Mesenchymal stem cell (in vitro differentiated cells and primary cell): ENCODE measurements around the gene DNAJC27.
A peak's percentile ranks its signal among the peaks of the same experiment; 100 is the strongest.

Experiments used
- DNase-seq: peaks from one replicate; pipeline ENCODE4 v3.0.0-alpha.2; 2013
- H2AFZ ChIP-seq: one replicate; pipeline ENCODE4 v1.6.1; 2013; ENCODE audit warnings: low read depth, mild to moderate bottlenecking, control low read depth, inconsistent platforms, low read length, moderate library complexity
- H2AK5ac ChIP-seq: 2 replicates; pipeline ENCODE4 v1.6.1; 2013; ENCODE audit warnings: low read length, moderate library complexity, mild to moderate bottlenecking, inconsistent platforms; ENCODE audit not compliant: severe bottlenecking
- H2BK120ac ChIP-seq: one replicate; pipeline ENCODE4 v1.6.1; 2013; ENCODE audit warnings: low read depth, mild to moderate bottlenecking, inconsistent platforms, low read length, moderate library complexity
- H2BK12ac ChIP-seq, 2 experiments: one replicate each; pipeline ENCODE4 v1.6.1; 2013; ENCODE audit warnings: inconsistent platforms in 2 of 2, low read length in 2 of 2, mild to moderate bottlenecking in 2 of 2, moderate library complexity in 2 of 2, control low read depth in 1 of 2
- H2BK15ac ChIP-seq: one replicate; pipeline ENCODE4 v1.6.1; 2013; ENCODE audit warnings: mild to moderate bottlenecking, low read depth, inconsistent platforms; ENCODE audit not compliant: poor library complexity, severe bottlenecking
- H2BK5ac ChIP-seq: 2 replicates; pipeline ENCODE4 v1.6.1; 2013; ENCODE audit warnings: low read depth, mild to moderate bottlenecking, low read length, control low read depth, inconsistent platforms; ENCODE audit not compliant: poor library complexity, severe bottlenecking
- H3K14ac ChIP-seq, 2 experiments: one replicate each; pipeline ENCODE4 v1.6.1; 2013; ENCODE audit warnings: inconsistent platforms in 2 of 2, low read length in 2 of 2, control low read depth in 1 of 2, mild to moderate bottlenecking in 1 of 2, moderate library complexity in 1 of 2
- H3K18ac ChIP-seq, 2 experiments: one replicate each; pipeline ENCODE4 v1.6.1; 2013; ENCODE audit warnings: inconsistent platforms in 2 of 2, low read length in 2 of 2, control low read depth in 1 of 2, low read depth in 1 of 2, mild to moderate bottlenecking in 1 of 2
- H3K23ac ChIP-seq, 2 experiments: one replicate each; pipeline ENCODE4 v1.6.1; 2013; ENCODE audit warnings: inconsistent platforms in 2 of 2, low read length in 2 of 2, mild to moderate bottlenecking in 2 of 2, moderate library complexity in 2 of 2, control low read depth in 1 of 2
- H3K27ac ChIP-seq: 2 replicates; pipeline ENCODE4 v1.5.1; 2013; ENCODE audit warnings: mild to moderate bottlenecking, moderate library complexity, low read length, control low read depth, inconsistent platforms; ENCODE audit not compliant: poor library complexity, severe bottlenecking
- H3K27me3 ChIP-seq, 2 experiments: 2 replicates each; pipeline versions ENCODE4 v1.6.1 to v1.7.0; 2013; ENCODE audit warnings: low read length in 2 of 2, mild to moderate bottlenecking in 2 of 2, moderate library complexity in 2 of 2, control low read depth in 1 of 2, inconsistent platforms in 1 of 2; ENCODE audit not compliant: control insufficient read depth in 1 of 2, insufficient read depth in 1 of 2
- H3K36me3 ChIP-seq, 2 experiments: 2 replicates each; pipeline versions ENCODE4 v1.6.1 to v1.7.0; 2013; ENCODE audit warnings: low read length in 2 of 2, control low read depth in 1 of 2, inconsistent platforms in 1 of 2, low read depth in 1 of 2, mild to moderate bottlenecking in 1 of 2; ENCODE audit not compliant: insufficient read depth in 2 of 2, control insufficient read depth in 1 of 2
- H3K4ac ChIP-seq, 2 experiments: one replicate each; pipeline ENCODE4 v1.6.1; 2013; ENCODE audit warnings: inconsistent platforms in 2 of 2, low read length in 2 of 2, mild to moderate bottlenecking in 2 of 2, moderate library complexity in 2 of 2, control low read depth in 1 of 2, low read depth in 1 of 2
- H3K4me1 ChIP-seq: 2 replicates; pipeline ENCODE4 v1.6.1; 2013; ENCODE audit warnings: low read depth, low read length, control low read depth; ENCODE audit not compliant: control insufficient read depth, insufficient read depth
- H3K4me2 ChIP-seq: 2 replicates; pipeline ENCODE4 v1.6.1; 2013; ENCODE audit warnings: low read length, mild to moderate bottlenecking, inconsistent platforms; ENCODE audit not compliant: poor library complexity, severe bottlenecking
- H3K4me3 ChIP-seq, 2 experiments: 2 replicates each; pipeline versions ENCODE4 v1.5.1 to v1.7.0; 2013; ENCODE audit warnings: low read length in 2 of 2, mild to moderate bottlenecking in 2 of 2, control low read depth in 1 of 2, low read depth in 1 of 2; ENCODE audit not compliant: insufficient read depth in 1 of 2
- H3K79me1 ChIP-seq: replicated peaks from 2 replicates; pipeline ENCODE4 v1.6.1; 2013; ENCODE audit warnings: mild to moderate bottlenecking, control low read depth, low read length, inconsistent platforms; ENCODE audit not compliant: poor library complexity, severe bottlenecking
- H3K9ac ChIP-seq: 2 replicates; pipeline ENCODE4 v1.7.0; 2013; ENCODE audit warnings: mild to moderate bottlenecking, low read length, moderate library complexity
- H3K9me3 ChIP-seq: 2 replicates; pipeline ENCODE4 v1.7.0; 2013; ENCODE audit warnings: mild to moderate bottlenecking, low read length; ENCODE audit not compliant: control insufficient read depth
- H4K8ac ChIP-seq: one replicate; pipeline ENCODE4 v1.6.1; 2013; ENCODE audit warnings: inconsistent platforms, mild to moderate bottlenecking, low read length, moderate library complexity
- H4K91ac ChIP-seq: one replicate; pipeline ENCODE4 v1.6.1; 2013; ENCODE audit warnings: mild to moderate bottlenecking, low read length, inconsistent platforms
- WGBS: methylation state at CpG from one replicate; pipeline ENCODE4 v1.1.7; 2013; ENCODE audit warnings: mixed read lengths; 5-methylcytosine and 5-hydroxymethylcytosine counted together

The DNAJC27 gene

DNA sequence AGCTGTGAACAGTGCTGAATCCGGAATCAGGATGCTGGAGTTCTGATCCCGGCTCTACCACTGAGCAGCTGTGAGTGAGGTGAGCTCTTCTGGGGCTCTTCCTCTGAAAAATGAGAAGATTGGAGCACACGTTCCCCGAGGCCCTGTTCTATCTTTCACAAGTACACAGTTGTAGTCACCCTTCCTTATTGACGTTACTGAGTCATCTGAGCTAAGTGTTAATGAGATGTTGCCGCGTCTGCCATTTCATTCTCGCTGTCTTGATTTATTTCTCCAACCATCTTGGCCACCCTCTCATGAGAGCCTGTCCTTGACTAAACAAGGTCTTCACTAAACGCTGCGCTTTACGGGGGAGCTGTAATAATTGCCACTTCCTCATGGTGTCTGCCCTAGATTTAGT is 38.2 kb upstream of the DNAJC27 start:
- Histone ChIP-seq H4K91ac (no peak overlapping the region), H4K8ac (no peak overlapping the region), H2AFZ (no peak overlapping the region), H3K4ac (no peak overlapping the region), H3K4me3 (no peak overlapping the region), H3K14ac (no peak overlapping the region), H3K27me3 (peaks cover 0 to 3% of the 10 kb centered on the region in 2 experiments), H2AK5ac (no peak overlapping the region), H3K27ac (no peak overlapping the region), H3K36me3 (no peaks in the 10 kb centered on the region), H2BK5ac (no peak overlapping the region), H3K4me1 (no peaks in the 10 kb centered on the region), H3K9me3 (no peaks in the 10 kb centered on the region), H3K9ac (no peak overlapping the region), H2BK120ac (no peak overlapping the region), H3K18ac (no peak overlapping the region), H2BK15ac (no peak overlapping the region), H3K23ac (no peak overlapping the region), H3K4me2 (no peak overlapping the region), H2BK12ac (no peak overlapping the region), H3K79me1 (no peaks in the 10 kb centered on the region)
- WGBS: 74% methylated on average over 11 of the region's 11 CpGs
- DNase-seq: no peak

DNA sequence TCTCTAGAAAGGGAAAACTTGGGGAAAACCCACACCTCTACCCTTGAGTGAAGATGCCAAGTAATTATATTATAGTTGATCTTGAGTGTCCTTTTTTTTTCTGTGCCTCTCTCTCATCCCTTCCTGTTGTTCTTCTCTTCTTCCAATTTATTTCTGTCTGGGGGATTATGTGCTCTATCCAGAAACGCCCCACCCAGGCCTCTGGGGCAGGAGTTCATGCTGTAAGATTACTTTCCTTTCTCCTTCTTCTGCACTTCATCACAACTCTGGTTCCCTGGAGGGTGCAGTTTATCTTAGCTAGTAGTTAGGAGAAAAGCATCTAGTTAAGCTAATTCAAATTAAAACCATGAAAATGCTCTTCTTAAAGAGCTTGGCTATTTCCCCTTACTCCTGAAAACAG is 30.3 kb upstream of the DNAJC27 start:
- no peak overlapping the region for H2BK5ac ChIP-seq
- H3K9me3 ChIP-seq: no peaks in the 10 kb centered on the region
- no peak overlapping the region for H3K4me3 ChIP-seq
- H2BK120ac ChIP-seq: no peak overlapping the region
- H3K18ac ChIP-seq: no peak overlapping the region
- no peak overlapping the region for H3K23ac ChIP-seq
- H2AK5ac ChIP-seq: no peak overlapping the region
- H3K27me3 ChIP-seq: peaks cover 0 to 21% of the 10 kb centered on the region in 2 experiments
- H4K8ac ChIP-seq: no peak overlapping the region
- no peak for DNase-seq
- no peak overlapping the region for H3K4ac ChIP-seq
- H2BK15ac ChIP-seq: no peak overlapping the region
- H3K9ac ChIP-seq: no peak overlapping the region
- no peaks in the 10 kb centered on the region for H3K36me3 ChIP-seq
- H2BK12ac ChIP-seq: no peak overlapping the region
- H3K27ac ChIP-seq: no peak overlapping the region
- H4K91ac ChIP-seq: no peak overlapping the region
- no peak overlapping the region for H2AFZ ChIP-seq
- 57% methylated on average over 1 of the region's 1 CpG for WGBS
- H3K4me1 ChIP-seq: no peaks in the 10 kb centered on the region
- H3K14ac ChIP-seq: no peak overlapping the region
- H3K79me1 ChIP-seq: no peaks in the 10 kb centered on the region
- no peak overlapping the region for H3K4me2 ChIP-seq

DNA sequence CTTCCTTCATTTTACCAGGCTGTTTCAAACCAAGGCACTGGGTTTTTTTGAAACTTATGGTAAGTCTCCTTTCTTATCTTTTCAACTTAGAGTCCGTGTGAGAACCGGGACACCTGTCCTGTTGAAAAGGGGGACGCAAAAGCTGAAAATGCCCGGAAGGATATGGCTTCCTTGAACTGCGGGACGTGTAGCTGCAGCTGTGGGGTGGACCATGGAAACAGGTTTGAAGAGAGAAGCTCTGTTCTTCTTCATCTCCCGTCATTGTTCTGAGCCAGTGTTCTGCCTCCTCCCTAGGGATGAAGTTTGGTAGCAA is 29.5 kb upstream of the DNAJC27 start:
- H3K9ac ChIP-seq: no peak overlapping the region
- H2AK5ac ChIP-seq: no peak overlapping the region
- no peak overlapping the region for H3K14ac ChIP-seq
- peaks cover 0 to 21% of the 10 kb centered on the region in 2 experiments for H3K27me3 ChIP-seq
- no peak overlapping the region for H2BK5ac ChIP-seq
- H3K4me2 ChIP-seq: no peak overlapping the region
- 90% methylated on average over 7 of the region's 7 CpGs for WGBS
- H3K4me1 ChIP-seq: no peaks in the 10 kb centered on the region
- no peak overlapping the region for H2BK12ac ChIP-seq
- no peaks in the 10 kb centered on the region for H3K9me3 ChIP-seq
- H3K4ac ChIP-seq: no peak overlapping the region
- H4K8ac ChIP-seq: no peak overlapping the region
- H3K79me1 ChIP-seq: no peaks in the 10 kb centered on the region
- no peak overlapping the region for H2BK120ac ChIP-seq
- no peak overlapping the region for H3K4me3 ChIP-seq
- H3K23ac ChIP-seq: no peak overlapping the region
- no peak overlapping the region for H2BK15ac ChIP-seq
- no peak overlapping the region for H4K91ac ChIP-seq
- H3K36me3 ChIP-seq: no peaks in the 10 kb centered on the region
- H3K18ac ChIP-seq: no peak overlapping the region
- DNase-seq: no peak
- H3K27ac ChIP-seq: no peak overlapping the region
- no peak overlapping the region for H2AFZ ChIP-seq

DNA sequence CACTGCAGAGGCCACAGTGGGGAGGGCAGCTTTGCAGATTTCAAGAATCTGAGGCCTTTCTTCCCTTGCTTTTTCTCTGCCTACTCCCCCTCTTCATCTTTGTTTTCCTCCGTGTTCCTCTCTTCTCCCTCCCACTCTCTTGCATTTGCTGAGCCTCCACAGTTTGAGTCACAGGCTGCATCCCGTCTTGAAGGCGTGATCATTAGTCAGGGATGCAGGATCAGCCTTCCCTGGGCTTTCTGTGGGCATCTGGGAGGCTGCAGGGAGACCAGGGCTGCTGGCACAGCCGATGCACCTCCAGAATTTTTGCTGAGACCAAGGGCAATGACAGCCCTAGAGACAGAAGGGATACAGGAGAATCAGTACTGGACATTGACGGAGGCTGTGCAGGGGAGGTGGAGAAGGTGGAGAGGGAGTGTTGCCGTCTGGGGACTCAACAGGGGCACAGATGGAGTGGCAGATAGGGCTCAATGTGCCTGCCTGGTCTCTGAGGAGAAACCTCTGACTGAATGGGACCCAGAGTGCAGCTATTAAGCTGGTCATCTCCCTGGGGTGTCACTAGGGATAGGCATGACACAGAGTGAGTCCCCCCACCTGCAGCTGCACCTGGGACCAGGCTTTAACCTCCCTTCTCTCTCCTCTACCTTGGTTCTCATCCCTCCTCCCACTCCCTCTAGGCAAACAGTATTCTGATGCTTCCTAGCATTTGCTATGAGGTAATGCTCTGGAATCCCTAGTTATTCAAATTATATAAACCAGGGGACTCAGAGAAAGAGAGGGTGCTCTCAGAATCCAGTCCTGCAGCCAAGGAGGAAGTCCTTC is 29.0 kb upstream of the DNAJC27 start:
- Histone ChIP-seq H2BK12ac (no peak overlapping the region), H3K4me3 (peak overlapping the region in 1 of 2 experiments; percentile 9), H3K23ac (no peak overlapping the region), H3K9me3 (no peaks in the 10 kb centered on the region), H3K27ac (no peak overlapping the region), H3K27me3 (peaks cover 0 to 21% of the 10 kb centered on the region in 2 experiments), H3K4me2 (no peak overlapping the region), H2AK5ac (no peak overlapping the region), H2BK15ac (no peak overlapping the region), H3K14ac (no peak overlapping the region), H3K36me3 (no peaks in the 10 kb centered on the region), H4K91ac (no peak overlapping the region), H3K4me1 (no peaks in the 10 kb centered on the region), H3K79me1 (no peaks in the 10 kb centered on the region), H2AFZ (no peak overlapping the region), H2BK120ac (no peak overlapping the region), H3K18ac (no peak overlapping the region), H2BK5ac (no peak overlapping the region), H3K9ac (peak overlapping the region; percentile 57), H4K8ac (no peak overlapping the region), H3K4ac (no peak overlapping the region)
- 74% methylated on average over 6 of the region's 6 CpGs for WGBS
- no peak for DNase-seq
